MM.1S (cell line): ENCODE results near the gene RNF144B.

Experiments
- DNase-seq: peaks from one replicate; pipeline ENCODE4 v3.0.0-alpha.2; 2015
- H2AFZ ChIP-seq: fragments of 300-600 bp; sonication (generic); 2 replicates; pipeline ENCODE4 v1.6.0; 2016; ENCODE audit warnings: antibody characterized with exemption, low read length
- H3F3A ChIP-seq: fragments of 300-600 bp; sonication (generic); 2 replicates; pipeline ENCODE4 v1.6.1; 2016; ENCODE audit warnings: mild to moderate bottlenecking, antibody characterized with exemption, low read length, moderate library complexity, mixed read lengths; ENCODE audit not compliant: insufficient read depth
- H3K27ac ChIP-seq: fragments of 300-600 bp; sonication (generic); 2 replicates; pipeline ENCODE4 v1.5.1; 2016; ENCODE audit warnings: mild to moderate bottlenecking, low read length
- H3K27me3 ChIP-seq: fragments of 300-600 bp; sonication (generic); replicated peaks from 2 replicates; pipeline ENCODE4 v1.6.0; 2016; ENCODE audit warnings: low read length; ENCODE audit not compliant: insufficient read depth
- H3K36me3 ChIP-seq: fragments of 300-600 bp; sonication (generic); replicated peaks from 2 replicates; pipeline ENCODE4 v1.6.1; 2016; ENCODE audit warnings: mild to moderate bottlenecking, low read length, mixed read lengths; ENCODE audit not compliant: insufficient read depth
- H3K4me1 ChIP-seq: fragments of 300-600 bp; sonication (generic); 2 replicates; pipeline ENCODE4 v1.6.1; 2016; ENCODE audit warnings: low read length, mixed read lengths
- H3K4me2 ChIP-seq: fragments of 300-600 bp; sonication (generic); 2 replicates; pipeline ENCODE4 v1.6.0; 2016; ENCODE audit warnings: low read depth, low read length
- H3K4me3 ChIP-seq: fragments of 300-600 bp; sonication (generic); 2 replicates; pipeline ENCODE4 v1.5.1; 2016; ENCODE audit warnings: low read length, mixed read lengths
- H3K79me2 ChIP-seq: fragments of 300-600 bp; sonication (generic); 2 replicates; pipeline ENCODE4 v1.6.1; 2016; ENCODE audit warnings: mixed run types, low read length, mixed read lengths
- H3K9ac ChIP-seq: fragments of 300-600 bp; sonication (generic); 2 replicates; pipeline ENCODE4 v1.6.1; 2016; ENCODE audit warnings: low read length, mixed read lengths
- H3K9me2 ChIP-seq: fragments of 300-600 bp; sonication (generic); replicated peaks from 2 replicates; pipeline ENCODE4 v1.6.1; 2016; ENCODE audit warnings: mild to moderate bottlenecking, low read length, mixed read lengths; ENCODE audit not compliant: insufficient read depth
- H3K9me3 ChIP-seq: fragments of 300-600 bp; sonication (generic); replicated peaks from 2 replicates; pipeline ENCODE4 v1.6.1; 2016; ENCODE audit warnings: mild to moderate bottlenecking, low read length, mixed read lengths; ENCODE audit not compliant: insufficient read depth
- H4K20me1 ChIP-seq: fragments of 300-600 bp; sonication (generic); 2 replicates; pipeline ENCODE4 v1.6.1; 2016; ENCODE audit warnings: mild to moderate bottlenecking, low read length, moderate library complexity, mixed read lengths; ENCODE audit not compliant: insufficient read depth
- EZH2 ChIP-seq: fragments of 300-600 bp; sonication (generic); optimal IDR thresholded peaks from 2 replicates; pipeline ENCODE3; 2017; ENCODE audit warnings: low read depth, mild to moderate bottlenecking, antibody characterized with exemption, low read length, mixed read lengths
- EZH2phosphoT487 ChIP-seq: fragments of 300-600 bp; sonication (generic); IDR thresholded peaks from 2 replicates; pipeline ENCODE4 v1.6.1; 2018; ENCODE audit warnings: antibody characterized with exemption, low read length
- TF ChIP-seq, protein P1 (sequence below): fragments of 300-600 bp; sonication (generic); IDR thresholded peaks from 2 replicates; pipeline ENCODE4 v1.5.1; 2016; ENCODE audit warnings: antibody characterized with exemption, low read length, mixed read lengths

The RNF144B gene

DNA sequence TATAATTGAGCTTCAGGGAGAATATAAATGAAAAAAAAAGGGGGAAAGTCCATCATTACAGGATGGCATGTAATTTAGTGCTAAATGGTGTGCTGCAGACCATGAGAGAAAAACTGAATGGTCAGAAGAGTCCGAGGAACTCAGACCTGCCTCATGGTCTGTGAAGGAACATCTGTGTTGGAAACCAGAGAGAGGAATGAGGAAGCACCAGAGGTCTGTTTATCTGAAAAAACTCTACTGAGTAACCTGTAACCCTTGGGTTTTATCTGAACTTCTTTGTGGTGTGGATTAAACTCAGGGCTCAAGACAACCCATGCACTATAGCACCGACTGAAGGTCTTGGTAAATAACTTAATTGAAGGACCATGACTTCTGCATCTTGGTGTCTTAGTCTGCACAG lies 108.1 kb downstream of the RNF144B start:
- H4K20me1 ChIP-seq = no peaks in the 10 kb centered on the region

DNA sequence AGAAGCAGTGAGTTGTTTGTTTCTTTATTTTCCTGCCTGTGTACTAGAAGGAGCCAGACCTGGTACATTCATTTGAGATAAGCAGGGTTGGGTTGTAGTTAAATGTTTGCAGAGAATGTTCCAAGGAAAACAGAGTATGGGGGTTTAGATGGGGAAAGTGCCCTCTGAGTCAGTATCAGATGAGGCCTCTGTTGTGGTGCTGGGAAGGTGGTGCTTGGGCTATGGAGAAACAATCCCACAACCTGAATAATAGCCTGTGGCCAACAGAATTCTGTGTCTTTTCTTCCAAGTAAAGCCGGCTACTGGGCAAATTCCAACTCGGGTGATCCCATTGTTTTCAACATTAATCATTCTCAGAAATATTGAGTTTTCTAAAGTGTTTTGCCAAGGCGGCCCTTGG lies 109.3 kb downstream of the RNF144B start:
- H3K27me3 ChIP-seq = no peaks in the 10 kb centered on the region
- no peaks in the 10 kb centered on the region for H3K79me2 ChIP-seq
- no peaks in the 10 kb centered on the region for H3F3A ChIP-seq
- no peak overlapping the region for H3K4me2 ChIP-seq
- H3K9me3 ChIP-seq = no peaks in the 10 kb centered on the region
- no peak for DNase-seq
- no peaks in the 10 kb centered on the region for H3K36me3 ChIP-seq
- no peak overlapping the region for H2AFZ ChIP-seq
- H4K20me1 ChIP-seq = no peaks in the 10 kb centered on the region
- no peak overlapping the region for H3K9ac ChIP-seq
- no peaks in the 10 kb centered on the region for H3K4me1 ChIP-seq
- no peaks in the 10 kb centered on the region for H3K9me2 ChIP-seq
- H3K4me3 ChIP-seq = no peak overlapping the region
- H3K27ac ChIP-seq = no peak overlapping the region
- TF ChIP-seq EZH2 (no peak), EZH2phosphoT487 (no peak)
- TF ChIP-seq, protein P1, sequence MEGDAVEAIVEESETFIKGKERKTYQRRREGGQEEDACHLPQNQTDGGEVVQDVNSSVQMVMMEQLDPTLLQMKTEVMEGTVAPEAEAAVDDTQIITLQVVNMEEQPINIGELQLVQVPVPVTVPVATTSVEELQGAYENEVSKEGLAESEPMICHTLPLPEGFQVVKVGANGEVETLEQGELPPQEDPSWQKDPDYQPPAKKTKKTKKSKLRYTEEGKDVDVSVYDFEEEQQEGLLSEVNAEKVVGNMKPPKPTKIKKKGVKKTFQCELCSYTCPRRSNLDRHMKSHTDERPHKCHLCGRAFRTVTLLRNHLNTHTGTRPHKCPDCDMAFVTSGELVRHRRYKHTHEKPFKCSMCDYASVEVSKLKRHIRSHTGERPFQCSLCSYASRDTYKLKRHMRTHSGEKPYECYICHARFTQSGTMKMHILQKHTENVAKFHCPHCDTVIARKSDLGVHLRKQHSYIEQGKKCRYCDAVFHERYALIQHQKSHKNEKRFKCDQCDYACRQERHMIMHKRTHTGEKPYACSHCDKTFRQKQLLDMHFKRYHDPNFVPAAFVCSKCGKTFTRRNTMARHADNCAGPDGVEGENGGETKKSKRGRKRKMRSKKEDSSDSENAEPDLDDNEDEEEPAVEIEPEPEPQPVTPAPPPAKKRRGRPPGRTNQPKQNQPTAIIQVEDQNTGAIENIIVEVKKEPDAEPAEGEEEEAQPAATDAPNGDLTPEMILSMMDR = no peak

More for the DNA sequence above, 108.1 kb downstream of the RNF144B start:
- Histone ChIP-seq H3K27me3 (no peaks in the 10 kb centered on the region), H3K9ac (no peak overlapping the region), H3K4me3 (no peak overlapping the region), H3K9me2 (no peaks in the 10 kb centered on the region), H3K4me2 (no peak overlapping the region), H3K36me3 (no peaks in the 10 kb centered on the region), H3K9me3 (no peaks in the 10 kb centered on the region), H3F3A (no peaks in the 10 kb centered on the region), H3K4me1 (no peaks in the 10 kb centered on the region), H3K79me2 (no peaks in the 10 kb centered on the region), H3K27ac (no peak overlapping the region), H2AFZ (no peak overlapping the region)
- DNase-seq = no peak
- no peak for TF ChIP-seq EZH2phosphoT487
- TF ChIP-seq, protein P1 = no peak
- TF ChIP-seq EZH2 = no peak

DNA sequence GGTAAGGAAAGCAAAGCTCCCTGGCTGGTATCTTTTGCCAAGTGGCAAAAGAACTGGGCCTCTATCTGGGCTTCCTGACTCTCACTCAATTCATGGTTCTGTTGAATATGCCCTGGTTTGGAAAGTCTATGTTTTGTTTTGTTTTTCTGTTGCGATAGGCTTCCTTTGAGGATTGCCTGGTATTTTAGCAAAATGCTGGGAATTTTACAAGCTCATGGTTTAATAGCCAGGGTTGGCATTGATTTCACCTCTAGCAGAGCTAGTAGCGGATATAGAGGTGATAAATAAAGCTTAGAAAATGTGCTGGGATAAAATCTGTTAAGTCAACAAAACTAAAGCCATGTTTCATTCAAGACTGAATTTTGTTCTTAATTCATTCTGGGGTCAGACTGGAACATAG lies 109.9 kb downstream of the RNF144B start:
- no peak overlapping the region for H3K4me2 ChIP-seq

More for the DNA sequence above, 109.9 kb downstream of the RNF144B start:
- no peaks in the 10 kb centered on the region for H3K4me1 ChIP-seq
- H3K9ac ChIP-seq = no peak overlapping the region
- no peaks in the 10 kb centered on the region for H3K9me2 ChIP-seq
- no peak overlapping the region for H3K4me3 ChIP-seq
- no peak overlapping the region for H2AFZ ChIP-seq
- no peak for DNase-seq
- H4K20me1 ChIP-seq = no peaks in the 10 kb centered on the region
- H3K79me2 ChIP-seq = no peaks in the 10 kb centered on the region
- H3K27me3 ChIP-seq = no peaks in the 10 kb centered on the region
- no peak overlapping the region for H3K27ac ChIP-seq
- no peaks in the 10 kb centered on the region for H3F3A ChIP-seq
- no peaks in the 10 kb centered on the region for H3K9me3 ChIP-seq
- no peaks in the 10 kb centered on the region for H3K36me3 ChIP-seq
- TF ChIP-seq, protein P1 = no peak
- TF ChIP-seq EZH2 (no peak), EZH2phosphoT487 (no peak)
